Astrocyte (in vitro differentiated cells and primary cell): ENCODE data around the gene CEND1.

Experiments
- EZH2 ChIP-seq: IDR thresholded peaks from 2 replicates; pipeline ENCODE4 v1.6.1; 2012; ENCODE audit warnings: mild to moderate bottlenecking, low read length, inconsistent platforms; ENCODE audit not compliant: insufficient read depth
- TF ChIP-seq, protein P1 (sequence below): IDR thresholded peaks from 2 replicates; pipeline ENCODE4 v1.5.1; 2011; ENCODE audit warnings: low read depth, mild to moderate bottlenecking, inconsistent platforms, low read length, moderate library complexity; ENCODE audit not compliant: insufficient read depth

DNA sequence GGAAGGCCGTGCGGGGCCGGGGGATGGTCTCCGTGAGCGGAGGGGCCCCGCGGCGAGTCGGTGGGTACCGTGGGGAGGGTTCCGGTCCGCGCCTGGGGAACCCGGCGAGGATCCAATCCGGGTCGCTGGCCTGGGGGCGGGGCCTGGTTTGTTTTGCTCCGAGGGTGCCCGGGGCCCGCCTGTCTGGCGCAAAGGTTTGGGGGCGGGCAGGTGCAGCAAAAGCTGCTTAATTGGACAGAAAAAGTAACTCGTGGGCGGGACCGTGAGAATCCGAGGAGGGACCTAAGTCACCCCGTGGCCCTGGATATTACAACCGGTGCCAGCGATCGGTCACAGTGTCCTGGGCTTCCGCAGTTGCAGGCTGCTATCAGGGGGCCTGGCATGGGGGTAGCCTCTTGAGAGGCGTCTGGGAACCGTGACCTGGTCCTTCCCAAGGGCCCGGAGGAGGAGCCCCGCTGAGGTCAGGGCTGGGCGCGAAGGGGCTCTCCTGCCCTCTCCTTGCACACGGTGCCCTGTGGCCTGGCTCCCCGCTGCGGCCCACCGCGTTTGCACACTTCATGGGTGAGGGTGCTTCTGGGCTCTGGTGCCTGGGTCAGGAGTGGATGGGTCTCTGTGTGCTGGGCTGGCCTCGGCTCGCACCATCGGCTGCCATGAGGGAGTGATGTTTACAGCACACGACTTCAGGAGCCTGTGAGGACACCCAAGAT is 30.2 kb upstream of the CEND1 start:
- TF ChIP-seq, protein P1, sequence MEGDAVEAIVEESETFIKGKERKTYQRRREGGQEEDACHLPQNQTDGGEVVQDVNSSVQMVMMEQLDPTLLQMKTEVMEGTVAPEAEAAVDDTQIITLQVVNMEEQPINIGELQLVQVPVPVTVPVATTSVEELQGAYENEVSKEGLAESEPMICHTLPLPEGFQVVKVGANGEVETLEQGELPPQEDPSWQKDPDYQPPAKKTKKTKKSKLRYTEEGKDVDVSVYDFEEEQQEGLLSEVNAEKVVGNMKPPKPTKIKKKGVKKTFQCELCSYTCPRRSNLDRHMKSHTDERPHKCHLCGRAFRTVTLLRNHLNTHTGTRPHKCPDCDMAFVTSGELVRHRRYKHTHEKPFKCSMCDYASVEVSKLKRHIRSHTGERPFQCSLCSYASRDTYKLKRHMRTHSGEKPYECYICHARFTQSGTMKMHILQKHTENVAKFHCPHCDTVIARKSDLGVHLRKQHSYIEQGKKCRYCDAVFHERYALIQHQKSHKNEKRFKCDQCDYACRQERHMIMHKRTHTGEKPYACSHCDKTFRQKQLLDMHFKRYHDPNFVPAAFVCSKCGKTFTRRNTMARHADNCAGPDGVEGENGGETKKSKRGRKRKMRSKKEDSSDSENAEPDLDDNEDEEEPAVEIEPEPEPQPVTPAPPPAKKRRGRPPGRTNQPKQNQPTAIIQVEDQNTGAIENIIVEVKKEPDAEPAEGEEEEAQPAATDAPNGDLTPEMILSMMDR, result no peak
- TF ChIP-seq EZH2, result no peak
